Thymus (tissue), 11 donors: ENCODE measurements around the gene EVI5L. TPM values are rescaled to one million over a fixed set of nuclear protein-coding genes. Genes with fewer than 3 reads are reported as not detected.

ENCODE experiments used
- DNase-seq, 9 donors: peaks; one replicate each; pipeline ENCODE4 v3.0.0-alpha.2; 2013; ENCODE audit warnings: low spot score in 9 of 9, low read depth in 6 of 9, missing footprints in 1 of 9
- H3K27ac ChIP-seq, 2 donors: one replicate each; pipeline ENCODE4 v1.5.1; 2013; ENCODE audit warnings: control low read depth in 1 of 2, low read depth in 1 of 2, low read length in 1 of 2, mild to moderate bottlenecking in 1 of 2, moderate library complexity in 1 of 2
- H3K27me3 ChIP-seq, 2 donors: one replicate each; pipeline ENCODE4 v1.5.1; 2013; ENCODE audit warnings: low read length in 1 of 2; ENCODE audit not compliant: control insufficient read depth in 2 of 2, insufficient read depth in 1 of 2
- H3K36me3 ChIP-seq, 2 donors: one replicate each; pipeline ENCODE4 v1.5.1; 2013; ENCODE audit warnings: low read length in 1 of 2, mild to moderate bottlenecking in 1 of 2, moderate library complexity in 1 of 2; ENCODE audit not compliant: control insufficient read depth in 2 of 2, insufficient read depth in 2 of 2
- H3K4me1 ChIP-seq, 2 donors: one replicate each; pipeline ENCODE4 v1.5.1; 2013; ENCODE audit warnings: low read length in 2 of 2; ENCODE audit not compliant: control insufficient read depth in 2 of 2, insufficient read depth in 2 of 2
- H3K4me3 ChIP-seq, 2 donors: one replicate each; pipeline ENCODE4 v1.5.1; 2013; ENCODE audit warnings: low read length in 2 of 2, control low read depth in 1 of 2, mild to moderate bottlenecking in 1 of 2
- H3K9me3 ChIP-seq, 2 donors: one replicate each; pipeline ENCODE4 v1.5.1; 2013; ENCODE audit warnings: low read length in 1 of 2, mild to moderate bottlenecking in 1 of 2; ENCODE audit not compliant: control insufficient read depth in 2 of 2, insufficient read depth in 1 of 2
- WGBS: extraction: QIAGEN DNeasy Blood & Tissue Kit; methylation state at CpG from one replicate; pipeline ENCODE4 v1.1.7; 2013; 5-methylcytosine and 5-hydroxymethylcytosine counted together
- polyA plus RNA-seq: library from polyadenylated mRNA; stranded (reverse); fragments of 200-250 nt; gene quantifications from one replicate; pipeline ENCODE4 v1.2.3, GENCODE V29; 2013
- total RNA-seq: library from RNA; stranded (reverse); fragments of 120-200 nt; gene quantifications from one replicate; pipeline ENCODE4 v1.2.4, GENCODE V29; 2013
- donor health status: healthy.

Gene EVI5L
- total and polyA plus RNA-seq, 2 donors = 4.9 to 7.6 TPM

GRCh38 chr19:7866399-7867091, 36.5 kb downstream of the EVI5L start:
- H3K27ac ChIP-seq = no peak overlapping the region
- peaks cover 37 to 85% of the 10 kb centered on the region in 2 donors for H3K27me3 ChIP-seq
- no peak for DNase-seq
- 86% methylated on average over 12 of the region's 12 CpGs for WGBS
- H3K9me3 ChIP-seq = peaks cover 0 to 9% of the 10 kb centered on the region in 2 donors
- H3K36me3 ChIP-seq = peaks cover 0 to 5% of the 10 kb centered on the region in 2 donors
- H3K4me3 ChIP-seq = no peak overlapping the region
- H3K4me1 ChIP-seq = peaks cover 10 to 43% of the 10 kb centered on the region in 2 donors

GRCh38 chr19:7867092-7867844, 37.2 kb downstream of the EVI5L start:
- Histone ChIP-seq H3K4me1 (peaks cover 3 to 43% of the 10 kb centered on the region in 2 donors), H3K9me3 (peaks cover 2 to 17% of the 10 kb centered on the region in 2 donors), H3K27me3 (peaks cover 39 to 85% of the 10 kb centered on the region in 2 donors), H3K27ac (no peak overlapping the region), H3K4me3 (no peak overlapping the region), H3K36me3 (peaks cover 0 to 5% of the 10 kb centered on the region in 2 donors)
- WGBS = 94% methylated on average over 9 of the region's 9 CpGs
- no peak for DNase-seq

- peaks cover 0 to 3% of the 10 kb centered on the region in 2 donors for H3K36me3 ChIP-seq
- H3K27ac ChIP-seq = no peak overlapping the region
- DNase-seq = no peak
- peaks cover 2 to 43% of the 10 kb centered on the region in 2 donors for H3K4me1 ChIP-seq
- H3K9me3 ChIP-seq = peaks cover 2 to 25% of the 10 kb centered on the region in 2 donors
- peak overlapping the region; percentile 25 to 48 for H3K4me3 ChIP-seq
- WGBS = 12% methylated on average over 21 of the region's 21 CpGs
- H3K27me3 ChIP-seq = peaks cover 43 to 88% of the 10 kb centered on the region in 2 donors
Observed at GRCh38 chr19:7868326-7868670, 38.3 kb downstream of the EVI5L start.

- DNase-seq = peak; percentile 51 to 93 (median 85)
- WGBS = under 1% methylated on average over 67 of the region's 67 CpGs
- Histone ChIP-seq H3K27ac (peak overlapping the region; percentile 37 to 63), H3K9me3 (peaks cover 2 to 27% of the 10 kb centered on the region in 2 donors), H3K4me3 (peak overlapping the region; percentile 25 to 48), H3K27me3 (peaks cover 43 to 88% of the 10 kb centered on the region in 2 donors), H3K36me3 (no peaks in the 10 kb centered on the region), H3K4me1 (peaks cover 2 to 43% of the 10 kb centered on the region in 2 donors)
Observed at GRCh38 chr19:7868671-7869452, 38.8 kb downstream of the EVI5L start.

- WGBS = 2% methylated on average over 47 of the region's 47 CpGs
- DNase-seq = peak in 5 of 9 donors; percentile 56 to 77 (median 68)
- Histone ChIP-seq H3K36me3 (no peaks in the 10 kb centered on the region), H3K9me3 (peaks cover 2 to 27% of the 10 kb centered on the region in 2 donors), H3K27ac (peak overlapping the region in 1 of 2 donors; percentile 43), H3K4me3 (peak overlapping the region in 1 of 2 donors; percentile 48), H3K27me3 (peaks cover 42 to 88% of the 10 kb centered on the region in 2 donors), H3K4me1 (peaks cover 3 to 45% of the 10 kb centered on the region in 2 donors)
Observed at GRCh38 chr19:7869453-7869909, 39.5 kb downstream of the EVI5L start.

- Histone ChIP-seq H3K4me3 (peak overlapping the region in 1 of 2 donors; percentile 48), H3K36me3 (no peaks in the 10 kb centered on the region), H3K27ac (no peak overlapping the region), H3K27me3 (peaks cover 45 to 88% of the 10 kb centered on the region in 2 donors), H3K4me1 (peaks cover 7 to 50% of the 10 kb centered on the region in 2 donors), H3K9me3 (peaks cover 4 to 27% of the 10 kb centered on the region in 2 donors)
- DNase-seq = peak in 2 of 9 donors; percentile 58 to 61
- 23% methylated on average over 30 of the region's 30 CpGs for WGBS
Observed at GRCh38 chr19:7869910-7870511, 40.0 kb downstream of the EVI5L start.

- no peak overlapping the region for H3K4me3 ChIP-seq
- no peaks in the 10 kb centered on the region for H3K36me3 ChIP-seq
- WGBS = 58% methylated on average over 11 of the region's 11 CpGs
- DNase-seq = peak in 2 of 9 donors; percentile 48 to 57
- peaks cover 4 to 27% of the 10 kb centered on the region in 2 donors for H3K9me3 ChIP-seq
- peaks cover 7 to 45% of the 10 kb centered on the region in 2 donors for H3K4me1 ChIP-seq
- H3K27me3 ChIP-seq = peaks cover 45 to 88% of the 10 kb centered on the region in 2 donors
- H3K27ac ChIP-seq = no peak overlapping the region
Observed at GRCh38 chr19:7870571-7871436, 40.8 kb downstream of the EVI5L start.
